HG03196 (cell line): Measurements from ENCODE around the gene ATP2C2.

Experiments used
- ATAC-seq: cut with Tn5 transposase; IDR thresholded peaks from one replicate; pipeline ENCODE4 v1.9.1; 2021; ENCODE audit not compliant: unreplicated experiment

Gene ATP2C2

GRCh38 chr16:84508502-84508901 lies 140.2 kb downstream of the ATP2C2 start:
- ATAC-seq = no peak

GRCh38 chr16:84509032-84509950 lies 141.0 kb downstream of the ATP2C2 start:
- no peak for ATAC-seq

GRCh38 chr16:84511180-84511800 lies 143.0 kb downstream of the ATP2C2 start:
- ATAC-seq = no peak

- ATAC-seq = no peak
Measured at GRCh38 chr16:84511831-84512230, 143.5 kb downstream of the ATP2C2 start.

- ATAC-seq = no peak
Measured at GRCh38 chr16:84513123-84513522, 144.8 kb downstream of the ATP2C2 start.

- no peak for ATAC-seq
Measured at GRCh38 chr16:84513666-84514065, 145.3 kb downstream of the ATP2C2 start.
